K562 (cell line): Measurements from ENCODE around the gene BRWD1. TPM values are rescaled to one million over a fixed set of nuclear protein-coding genes. Genes with fewer than 3 reads are reported as not detected.

Source experiments
- ATAC-seq: fragments of 200-7000 bp; cut with Tn5 transposase; 3 replicates; pipeline ENCODE4 v1.9.1; 2020; ENCODE audit warnings: moderate library complexity
- BruUV-seq: library from RNA; stranded (reverse); fragments of 400-500 nt; replicated peaks from 2 replicates; lab custom pipeline; 2021; lab: Mats Ljungman, UMichigan
- CTCF ChIA-PET: fragments of 300-600 bp; formaldehyde crosslinking; extraction: SDS; loops from one replicate; lab custom pipeline; 2021; ENCODE audit warnings: low intra/inter-chr PET ratio; lab: Yijun Ruan, JAX
- POLR2A ChIA-PET: fragments of 300-600, 350-650 bp; sonication (Branson Sonifier 250); formaldehyde crosslinking; extraction: SDS; loops from one replicate; lab custom pipeline; 2021; ENCODE audit warnings: antibody characterized with exemption, inconsistent platforms; lab: Yijun Ruan, JAX
- DNase-seq, 4 experiments: peaks; one replicate each; pipeline versions ENCODE4 v3.0.0 to v3.0.0-alpha.2; 2011 to 2018; ENCODE audit warnings: low spot score in 3 of 4, mixed read lengths in 3 of 4; ENCODE audit errors: extremely low read depth in 1 of 4
- FAIRE-seq: peaks from 2 replicates; lab custom pipeline; 2011; peaks lifted over from hg19 to GRCh38; lab: Jason Lieb, UNC
- H2AFZ ChIP-seq: 2 replicates; pipeline ENCODE4 v1.6.0; 2011; ENCODE audit warnings: low read depth, low read length, control low read depth, inconsistent platforms
- H3K27ac ChIP-seq: fragments of 200-600 bp; 3 replicates; pipeline ENCODE4 v1.8.0; 2011; ENCODE audit warnings: low read depth, mild to moderate bottlenecking, control low read depth, inconsistent platforms, low read length, moderate library complexity, mixed read lengths; ENCODE audit errors: extremely low read depth
- H3K27me3 ChIP-seq, 2 experiments: fragments of 300-600 bp in 1 of 2; 2 replicates in 1 of 2; 3 replicates in 1 of 2; pipeline versions ENCODE4 v1.6.0 to v1.8.0; 2011; ENCODE audit warnings: inconsistent platforms in 2 of 2, low read length in 2 of 2, mild to moderate bottlenecking in 1 of 2, mixed read lengths in 1 of 2, moderate library complexity in 1 of 2; ENCODE audit not compliant: control insufficient read depth in 2 of 2, insufficient read depth in 2 of 2
- H3K36me3 ChIP-seq: fragments of 300-600 bp; 3 replicates; pipeline ENCODE4 v1.8.0; 2011; ENCODE audit warnings: mild to moderate bottlenecking, low read length, inconsistent platforms; ENCODE audit not compliant: control insufficient read depth, insufficient read depth
- H3K4me1 ChIP-seq, 2 experiments: fragments of 200-600 bp in 1 of 2; replicated peaks in 1 of 2; 2 replicates in 1 of 2; 3 replicates in 1 of 2; pipeline versions ENCODE4 v1.5.1 to v1.8.0; 2011; ENCODE audit warnings: inconsistent platforms in 2 of 2, low read length in 2 of 2, mild to moderate bottlenecking in 1 of 2, mixed read lengths in 1 of 2, moderate library complexity in 1 of 2; ENCODE audit not compliant: control insufficient read depth in 2 of 2, insufficient read depth in 2 of 2
- H3K4me2 ChIP-seq: 2 replicates; pipeline ENCODE4 v1.6.1; 2011; ENCODE audit warnings: low read length, control low read depth, inconsistent platforms, mixed read lengths; ENCODE audit not compliant: insufficient read depth
- H3K4me3 ChIP-seq: fragments of 200-600 bp; sonication (generic), shearing (Covaris generic); 2 replicates; pipeline ENCODE4 v1.5.1; 2016; ENCODE audit warnings: control low read depth, inconsistent platforms
- H3K79me2 ChIP-seq: fragments of 200-600 bp; 3 replicates; pipeline ENCODE4 v1.8.0; 2011; ENCODE audit warnings: low read length, inconsistent platforms; ENCODE audit not compliant: control insufficient read depth, insufficient read depth
- H3K9ac ChIP-seq, 2 experiments: 2 replicates each; pipeline versions ENCODE4 v1.6.0 to v1.6.1; 2011; ENCODE audit warnings: low read depth in 2 of 2, low read length in 2 of 2, control low read depth in 1 of 2, inconsistent platforms in 1 of 2, mild to moderate bottlenecking in 1 of 2, mixed read lengths in 1 of 2; ENCODE audit not compliant: insufficient read depth in 1 of 2
- H3K9me1 ChIP-seq: one replicate; pipeline ENCODE4 v1.6.0; 2011; ENCODE audit warnings: inconsistent platforms, mild to moderate bottlenecking, low read length, moderate library complexity; ENCODE audit not compliant: control insufficient read depth, insufficient read depth
- H3K9me3 ChIP-seq: replicated peaks from 2 replicates; pipeline ENCODE4 v1.5.1; 2011; ENCODE audit warnings: low read depth, low read length, inconsistent platforms; ENCODE audit not compliant: control insufficient read depth, insufficient read depth
- H4K20me1 ChIP-seq: replicated peaks from 2 replicates; pipeline ENCODE4 v1.6.1; 2011; ENCODE audit warnings: low read length, inconsistent platforms, mixed read lengths; ENCODE audit not compliant: control insufficient read depth, insufficient read depth
- ATF1 ChIP-seq, 2 experiments: fragments of 450-650 bp in 1 of 2; IDR thresholded peaks; 2 replicates each; pipeline ENCODE4 v1.6.1; 2016; ENCODE audit warnings: missing compliant biosample characterization in 1 of 2, missing genetic modification characterization in 1 of 2
- DEAF1 ChIP-seq: fragments of 450-650 bp; formaldehyde crosslinking; IDR thresholded peaks from 2 replicates; pipeline ENCODE4 v1.4.0; 2020; ENCODE audit warnings: mild to moderate bottlenecking, moderate library complexity
- E2F8 ChIP-seq: fragments of 450-650 bp; IDR thresholded peaks from 2 replicates; pipeline ENCODE4 v1.7.1; 2018; ENCODE audit warnings: mild to moderate bottlenecking, low read depth; ENCODE audit not compliant: partially characterized antibody
- ETV6 ChIP-seq, 3 experiments: fragments of 150-350 bp in 1 of 3; sonication (generic) in 1 of 3; formaldehyde crosslinking in 1 of 3; IDR thresholded peaks; 2 replicates each; pipeline versions ENCODE4 v1.6.1 to v1.8.0; 2014 to 2022; ENCODE audit warnings: borderline replicate concordance in 2 of 3, low read depth in 2 of 3, antibody characterized with exemption in 1 of 3, low read length in 1 of 3, mild to moderate bottlenecking in 1 of 3, missing genetic modification reagents in 1 of 3
- RCOR1 ChIP-seq, 2 experiments: IDR thresholded peaks; 2 replicates each; pipeline ENCODE4 v1.6.1; 2012; ENCODE audit warnings: low read depth in 2 of 2, low read length in 2 of 2, borderline replicate concordance in 1 of 2, improper control_type of control experiment in 1 of 2
- ZNF197 ChIP-seq: fragments of 200-800 bp; sonication (Bioruptor generic); IDR thresholded peaks from 2 replicates; pipeline ENCODE4 v1.6.1; 2016; ENCODE audit warnings: low read depth, missing genetic modification characterization, missing compliant biosample characterization
- WGBS: fragments of 100-300 bp; shearing (Covaris generic); methylation state at CpG from one replicate; pipeline ENCODE4 v1.1.6; 2016; ENCODE audit warnings: low coverage, mixed read lengths; ENCODE audit not compliant: insufficient coverage; ENCODE audit errors: missing lambda C conversion rate; 5-methylcytosine and 5-hydroxymethylcytosine counted together
- in situ Hi-C: fragments of 300-500 bp; cut with MboI; formaldehyde crosslinking; loops from 4 replicates; pipeline ENCODE4 v1.15.0; 2018; ENCODE audit warnings: inconsistent platforms, mixed read lengths
- intact Hi-C: fragments of 100-400 bp; cut with micrococcal nuclease; formaldehyde crosslinking; loops from 2 replicates; pipeline ENCODE4 v1.14.2; 2022
- polyA plus RNA-seq, 8 experiments: library from polyadenylated mRNA; depleted of rRNA in 4 of 8; stranded (reverse) in 5 of 8; unstranded in 3 of 8; fragments of >200 nt; fragmentation: Nextera tagmentation in 2 of 8; fragmentation: Illumina TruSeq in 1 of 8; extraction: Ambion mirVana in 2 of 8; extraction: Trizol in 1 of 8; gene quantifications; 2 replicates each; pipeline versions ENCODE4 v1.2.1 to v1.2.3, GENCODE V29; 2011 to 2014; ENCODE audit warnings: inconsistent platforms in 1 of 8, missing spikeins in 1 of 8
- total RNA-seq, 7 experiments: library from RNA; depleted of rRNA in 6 of 7; stranded (reverse); fragments of >200 nt in 6 of 7; fragmentation: Illumina TruSeq in 2 of 7; extraction: Trizol in 2 of 7; gene quantifications; 2 replicates each; pipeline versions ENCODE4 v1.2.1 to v1.2.3, GENCODE V29; 2011 to 2021; ENCODE audit warnings: low replicate concordance in 1 of 7
- TF ChIP-seq, protein P1 (sequence below): sonication (generic); formaldehyde crosslinking; IDR thresholded peaks from 2 replicates; pipeline ENCODE4 v1.8.1; 2023; ENCODE audit warnings: missing genetic modification reagents, mild to moderate bottlenecking, borderline replicate concordance

BRWD1 gene
- total and polyA plus RNA-seq, 9 of the 15 experiments (the other 6 are each of a cell fraction or from before 2014, with no cell fraction given) = 10.1 to 60.2 (median 34.1) TPM

DNA sequence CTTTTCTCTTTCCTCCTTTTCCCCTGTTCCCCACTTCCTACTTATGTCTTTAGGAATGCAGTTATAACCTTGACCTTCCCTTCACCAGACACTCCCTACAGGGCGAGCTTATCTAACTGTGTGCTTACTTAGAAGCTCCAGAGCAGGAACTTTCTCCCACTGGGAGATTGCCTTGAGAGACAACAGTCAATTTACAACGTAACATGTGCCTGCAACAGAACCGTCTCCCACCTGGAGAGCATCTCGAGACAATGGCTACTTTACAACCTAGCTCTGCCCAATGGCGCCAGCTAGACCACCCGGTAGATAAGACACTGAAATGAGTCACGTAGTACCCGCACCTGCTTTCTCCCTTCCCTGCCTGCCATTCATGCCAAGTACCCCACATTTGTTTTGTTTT lies 18.7 kb upstream of the BRWD1 start:
- 24% methylated on average over 8 of the region's 8 CpGs for WGBS
- peaks cover 6 to 9% of the 10 kb centered on the region in 2 experiments; a peak in 4 of 5 replicates for H3K4me1 ChIP-seq
- TF ChIP-seq RCOR1 (IDR thresholded peaks at IDR 0.05; ENCODE audit: borderline replicate concordance in 1 of 2, low read depth in 2 of 2, low read length in 2 of 2) = peak in 1 of 2 experiments; percentile 35; a peak in 1 of 4 replicates
- no peak for TF ChIP-seq ATF1 (CRISPR knock-in tag; IDR thresholded peaks at IDR 0.05)
- 0 out of 2 replicates have a peak, but pooled peaks have one; percentile 8 for TF ChIP-seq ATF1 (tag; IDR thresholded peaks at IDR 0.05)
- TF ChIP-seq, protein P1, sequence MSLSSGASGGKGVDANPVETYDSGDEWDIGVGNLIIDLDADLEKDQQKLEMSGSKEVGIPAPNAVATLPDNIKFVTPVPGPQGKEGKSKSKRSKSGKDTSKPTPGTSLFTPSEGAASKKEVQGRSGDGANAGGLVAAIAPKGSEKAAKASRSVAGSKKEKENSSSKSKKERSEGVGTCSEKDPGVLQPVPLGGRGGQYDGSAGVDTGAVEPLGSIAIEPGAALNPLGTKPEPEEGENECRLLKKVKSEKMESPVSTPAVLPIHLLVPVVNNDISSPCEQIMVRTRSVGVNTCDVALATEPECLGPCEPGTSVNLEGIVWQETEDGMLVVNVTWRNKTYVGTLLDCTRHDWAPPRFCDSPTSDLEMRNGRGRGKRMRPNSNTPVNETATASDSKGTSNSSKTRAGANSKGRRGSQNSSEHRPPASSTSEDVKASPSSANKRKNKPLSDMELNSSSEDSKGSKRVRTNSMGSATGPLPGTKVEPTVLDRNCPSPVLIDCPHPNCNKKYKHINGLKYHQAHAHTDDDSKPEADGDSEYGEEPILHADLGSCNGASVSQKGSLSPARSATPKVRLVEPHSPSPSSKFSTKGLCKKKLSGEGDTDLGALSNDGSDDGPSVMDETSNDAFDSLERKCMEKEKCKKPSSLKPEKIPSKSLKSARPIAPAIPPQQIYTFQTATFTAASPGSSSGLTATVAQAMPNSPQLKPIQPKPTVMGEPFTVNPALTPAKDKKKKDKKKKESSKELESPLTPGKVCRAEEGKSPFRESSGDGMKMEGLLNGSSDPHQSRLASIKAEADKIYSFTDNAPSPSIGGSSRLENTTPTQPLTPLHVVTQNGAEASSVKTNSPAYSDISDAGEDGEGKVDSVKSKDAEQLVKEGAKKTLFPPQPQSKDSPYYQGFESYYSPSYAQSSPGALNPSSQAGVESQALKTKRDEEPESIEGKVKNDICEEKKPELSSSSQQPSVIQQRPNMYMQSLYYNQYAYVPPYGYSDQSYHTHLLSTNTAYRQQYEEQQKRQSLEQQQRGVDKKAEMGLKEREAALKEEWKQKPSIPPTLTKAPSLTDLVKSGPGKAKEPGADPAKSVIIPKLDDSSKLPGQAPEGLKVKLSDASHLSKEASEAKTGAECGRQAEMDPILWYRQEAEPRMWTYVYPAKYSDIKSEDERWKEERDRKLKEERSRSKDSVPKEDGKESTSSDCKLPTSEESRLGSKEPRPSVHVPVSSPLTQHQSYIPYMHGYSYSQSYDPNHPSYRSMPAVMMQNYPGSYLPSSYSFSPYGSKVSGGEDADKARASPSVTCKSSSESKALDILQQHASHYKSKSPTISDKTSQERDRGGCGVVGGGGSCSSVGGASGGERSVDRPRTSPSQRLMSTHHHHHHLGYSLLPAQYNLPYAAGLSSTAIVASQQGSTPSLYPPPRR (CRISPR knock-in tag) = no peak
- TF ChIP-seq DEAF1 (CRISPR knock-in tag) = no peak
- TF ChIP-seq ZNF197 (CRISPR knock-in tag) = peak; percentile 61; the same call in 1 of the 2 replicates
- no peak for TF ChIP-seq ETV6 (IDR thresholded peaks at IDR 0.05; ENCODE audit: borderline replicate concordance in 1 of 2, low read depth in 2 of 2, low read length in 1 of 2)
- TF ChIP-seq ETV6 (CRISPR knock-in tag; IDR thresholded peaks at IDR 0.05; ENCODE audit: borderline replicate concordance) = no peak
- no peak for TF ChIP-seq E2F8

More for the DNA sequence above, 18.7 kb upstream of the BRWD1 start:
- FAIRE-seq (peak; percentile 73), DNase-seq (no peak), ATAC-seq (peak; percentile 69)
- intact Hi-C loops (no loop called here), in situ Hi-C loops (no loop called here)
- CTCF ChIA-PET = no interaction called here
- peak overlapping the region; percentile 73 for H2AFZ ChIP-seq
- H3K4me3 ChIP-seq = no peak overlapping the region
- no peaks in the 10 kb centered on the region for H3K36me3 ChIP-seq
- H3K4me2 ChIP-seq = peak overlapping the region; percentile 40; the same call in 1 of the 2 replicates
- no peak overlapping the region for H3K27ac ChIP-seq
- BruUV-seq = no TSS peak
- POLR2A ChIA-PET = interaction anchor here (0.6 to 1.8 kb wide), 7 partner anchors 9 to 27 kb away, joined by 3 to 13 read pairs (median 7); partner anchors contain the start of gene HMGN1
- no peak overlapping the region; a peak in 2 of 4 replicates for H3K9ac ChIP-seq
- H3K9me1 ChIP-seq = no peaks in the 10 kb centered on the region
- H3K27me3 ChIP-seq = no peaks in the 10 kb centered on the region
- no peaks in the 10 kb centered on the region for H4K20me1 ChIP-seq
- no peaks in the 10 kb centered on the region for H3K79me2 ChIP-seq
- H3K9me3 ChIP-seq = no peaks in the 10 kb centered on the region
